Measurements from ENCODE around the gene PTPRJ.
"Not testable (repeated sequence)": the region's sequence is repeated elsewhere in the genome, so short reads cannot be mapped to it uniquely, and the experiment has no call there.

PTPRJ gene

GRCh38 chr11:48020092-48020755, 39.9 kb downstream of the PTPRJ start:
- DNase-seq, result peak; percentile 77

- not testable (repeated sequence) for DNase-seq
Measured at GRCh38 chr11:48021201-48021820, 41.0 kb downstream of the PTPRJ start.

- DNase-seq, result no peak
Measured at GRCh38 chr11:48022445-48022844, 42.1 kb downstream of the PTPRJ start.

GRCh38 chr11:48023608-48024007, 43.2 kb downstream of the PTPRJ start:
- not testable (repeated sequence) for DNase-seq

- DNase-seq, result no peak
Measured at GRCh38 chr11:48024635-48025071, 44.3 kb downstream of the PTPRJ start.

- no peak for DNase-seq
Measured at GRCh38 chr11:48025293-48025983, 45.1 kb downstream of the PTPRJ start.

GRCh38 chr11:48025984-48026340, 45.6 kb downstream of the PTPRJ start:
- no peak for DNase-seq

- no peak for DNase-seq
Measured at GRCh38 chr11:48028914-48029680, 48.7 kb downstream of the PTPRJ start.

- no peak for DNase-seq
Measured at GRCh38 chr11:48029681-48030290, 49.4 kb downstream of the PTPRJ start.

- no peak for DNase-seq
Measured at GRCh38 chr11:48031602-48032001, 51.2 kb downstream of the PTPRJ start.

- no peak for DNase-seq
Measured at GRCh38 chr11:48032721-48033120, 52.4 kb downstream of the PTPRJ start.

- DNase-seq, result no peak
Measured at GRCh38 chr11:48033918-48034341, 53.6 kb downstream of the PTPRJ start.

- DNase-seq, result no peak
Measured at GRCh38 chr11:48034926-48035871, 54.8 kb downstream of the PTPRJ start.

GRCh38 chr11:48036011-48036410, 55.7 kb downstream of the PTPRJ start:
- DNase-seq, result no peak

GRCh38 chr11:48036466-48036865, 56.1 kb downstream of the PTPRJ start:
- no peak for DNase-seq

- DNase-seq, result no peak
Measured at GRCh38 chr11:48037709-48038468, 57.5 kb downstream of the PTPRJ start.

GRCh38 chr11:48040830-48041444, 60.6 kb downstream of the PTPRJ start:
- DNase-seq, result no peak

GRCh38 chr11:48041877-48042695, 61.7 kb downstream of the PTPRJ start:
- DNase-seq, result no peak

All from hematopoietic multipotent progenitor cell treated with erythropoietin and hydrocortisone succinate and interleukin-3 and kit ligand, for 8 days (in vitro differentiated cells).